BJ (cell line): ENCODE measurements around the gene ZDHHC11. TPM values are rescaled to one million over a fixed set of nuclear protein-coding genes. Genes with fewer than 3 reads are reported as not detected.
A peak's percentile ranks its signal among the peaks of the same experiment; 100 is the strongest.
"Not testable (repeated sequence)": the region's sequence is repeated elsewhere in the genome, so short reads cannot be mapped to it uniquely, and the experiment has no call there.

Experiments used
- CTCF ChIA-PET: fragments of 350-600 bp; formaldehyde crosslinking; extraction: SDS; loops from one replicate; lab custom pipeline; 2021; ENCODE audit warnings: antibody characterized with exemption, inconsistent platforms; lab: Yijun Ruan, JAX
- POLR2A ChIA-PET: fragments of 300-600 bp; sonication (Branson Sonifier 250); formaldehyde crosslinking; extraction: SDS; loops from one replicate; lab custom pipeline; 2021; ENCODE audit warnings: antibody characterized with exemption; lab: Charles Lee
- DNase-seq: peaks from one replicate; pipeline ENCODE4 v3.0.0-alpha.2; 2011; ENCODE audit warnings: low read depth
- H3K27me3 ChIP-seq: 2 replicates; pipeline ENCODE4 v1.6.0; 2011; ENCODE audit warnings: low read length; ENCODE audit not compliant: control insufficient read depth, insufficient read depth
- H3K36me3 ChIP-seq: 2 replicates; pipeline ENCODE4 v1.5.1; 2011; ENCODE audit warnings: low read length; ENCODE audit not compliant: control insufficient read depth, insufficient read depth
- H3K4me3 ChIP-seq: 2 replicates; pipeline ENCODE4 v1.5.1; 2011; ENCODE audit warnings: low read depth, mild to moderate bottlenecking, control low read depth, low read length
- polyA plus RNA-seq: library from polyadenylated mRNA; depleted of rRNA; stranded (reverse); fragments of >200 nt; gene quantifications from 2 replicates; pipeline ENCODE4 v1.2.3, GENCODE V29; 2011
- TF ChIP-seq, protein P1 (sequence below): IDR thresholded peaks from 2 replicates; pipeline ENCODE4 v1.5.1; 2011; ENCODE audit warnings: low read depth, mild to moderate bottlenecking, control low read depth, inconsistent platforms, low read length, moderate library complexity; ENCODE audit not compliant: insufficient read depth

ZDHHC11 gene
- polyA plus RNA-seq, 1 experiment: 0.15 TPM

DNA sequence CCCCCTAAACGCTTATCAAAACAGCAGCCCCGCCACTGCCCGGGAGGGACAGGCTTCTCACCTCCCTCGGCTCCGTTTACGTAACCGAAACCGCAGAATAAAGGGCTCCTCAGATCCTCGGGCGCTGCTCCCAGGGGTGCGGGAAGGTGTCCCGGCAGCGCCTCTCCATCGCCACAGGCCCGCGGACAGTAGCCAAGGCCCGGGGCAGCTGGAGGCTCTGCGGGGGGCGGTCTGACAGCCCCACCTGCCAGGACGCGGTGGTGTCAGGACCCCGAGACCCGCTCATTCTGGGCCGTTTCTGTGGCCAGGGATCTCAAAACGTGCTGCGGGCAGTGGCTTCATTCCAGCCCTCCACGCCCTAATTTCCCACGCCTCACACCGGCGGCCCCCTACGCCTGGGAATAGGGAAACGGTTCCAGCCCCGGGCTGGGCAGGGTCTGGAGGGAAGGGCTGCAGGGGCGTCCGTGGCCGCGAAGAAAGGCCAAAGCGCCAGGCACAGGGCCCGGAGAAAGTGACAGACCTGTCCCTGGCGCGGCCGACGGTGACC lies 66.8 kb downstream of the ZDHHC11 start:
- CTCF ChIA-PET, POLR2A ChIA-PET, H3K27me3 ChIP-seq, DNase-seq, H3K36me3 ChIP-seq: not testable (repeated sequence)
- H3K4me3 ChIP-seq: peak overlapping the region; percentile 19; the same call in 1 of the 2 replicates

DNA sequence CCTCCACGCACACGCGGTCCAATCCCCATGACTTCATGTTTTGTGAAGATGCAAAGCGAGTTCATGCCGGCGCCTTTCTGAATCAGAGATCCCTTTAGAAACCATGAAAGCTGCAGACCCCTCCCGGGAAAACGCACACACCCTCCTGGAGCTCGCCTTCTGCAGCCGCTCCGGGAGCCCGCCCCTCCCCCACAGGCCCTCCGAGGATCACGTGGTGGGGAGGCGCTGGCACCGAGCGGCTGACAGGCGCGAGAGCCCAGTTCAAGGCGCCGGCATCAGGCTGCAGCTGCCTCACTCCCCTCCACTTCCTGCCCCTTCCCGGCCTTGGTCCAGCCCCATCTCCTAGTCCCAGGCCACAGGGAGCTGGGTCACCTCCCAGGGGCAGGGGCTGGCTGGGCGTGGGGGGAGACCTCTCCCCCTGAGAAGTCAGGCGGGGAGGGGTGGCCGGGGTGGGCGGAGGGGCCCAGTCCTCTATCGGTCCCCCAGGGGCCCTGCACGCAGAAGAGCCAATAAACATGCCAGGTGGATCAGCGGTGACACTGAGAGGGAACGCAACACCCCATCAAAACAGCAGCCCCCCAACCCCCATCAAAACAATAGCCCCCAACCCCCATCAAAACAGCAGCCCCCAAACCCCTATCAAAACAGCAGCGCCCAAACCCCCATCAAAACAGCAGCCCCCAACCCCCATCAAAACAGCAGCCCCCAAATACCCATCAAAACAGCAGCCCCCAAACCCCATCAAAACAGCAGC lies 67.6 kb downstream of the ZDHHC11 start:
- CTCF ChIA-PET, H3K36me3 ChIP-seq, POLR2A ChIA-PET, H3K27me3 ChIP-seq, H3K4me3 ChIP-seq, DNase-seq: not testable (repeated sequence)

DNA sequence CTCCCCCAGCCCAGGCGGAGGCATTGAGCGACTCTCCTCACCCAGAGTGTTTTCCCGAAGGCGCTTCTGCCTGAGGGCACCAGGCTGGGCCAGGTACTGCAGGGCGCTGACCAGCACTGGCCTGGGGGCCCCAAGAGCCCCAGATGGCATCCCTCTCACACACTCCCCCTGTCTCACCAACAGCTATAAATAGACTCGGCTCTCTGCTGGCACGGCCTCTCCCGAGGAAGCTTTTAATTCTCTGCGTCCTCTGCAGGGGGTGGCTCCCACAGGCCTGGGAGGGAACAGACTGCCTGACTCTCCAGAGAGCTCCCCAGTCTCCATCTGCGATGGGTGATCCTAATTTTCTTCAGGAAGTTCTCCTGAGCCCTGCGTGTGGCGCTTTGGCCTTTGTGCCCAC lies 68.4 kb downstream of the ZDHHC11 start:
- H3K4me3 ChIP-seq, H3K27me3 ChIP-seq, DNase-seq, CTCF ChIA-PET, H3K36me3 ChIP-seq, POLR2A ChIA-PET: not testable (repeated sequence)

DNA sequence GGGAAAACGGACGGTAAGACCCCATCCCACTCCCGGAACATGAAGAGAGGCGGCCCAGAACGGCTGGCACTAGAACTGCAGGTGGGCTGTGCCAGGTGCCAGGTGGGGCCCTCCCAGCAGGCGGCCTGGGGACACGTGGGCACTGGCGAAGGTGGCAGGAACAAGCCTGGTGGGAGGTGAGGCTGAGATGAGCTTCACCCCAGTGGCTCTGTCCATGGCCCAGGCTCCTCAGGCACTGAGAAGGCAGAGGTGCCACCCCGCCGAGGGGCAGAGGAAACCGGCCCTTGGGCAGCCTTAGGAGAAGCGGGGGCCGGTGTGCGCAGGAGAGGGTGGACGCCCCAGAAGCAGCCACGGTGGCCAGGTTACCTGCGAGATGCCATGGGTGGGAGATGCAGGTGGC lies 70.2 kb downstream of the ZDHHC11 start:
- H3K27me3 ChIP-seq, H3K36me3 ChIP-seq, POLR2A ChIA-PET, H3K4me3 ChIP-seq, DNase-seq, CTCF ChIA-PET: not testable (repeated sequence)

- DNase-seq, H3K27me3 ChIP-seq, POLR2A ChIA-PET, H3K36me3 ChIP-seq, H3K4me3 ChIP-seq, CTCF ChIA-PET: not testable (repeated sequence)
Measured at GRCh38 chr5:778967-779366, 71.8 kb downstream of the ZDHHC11 start.

DNA sequence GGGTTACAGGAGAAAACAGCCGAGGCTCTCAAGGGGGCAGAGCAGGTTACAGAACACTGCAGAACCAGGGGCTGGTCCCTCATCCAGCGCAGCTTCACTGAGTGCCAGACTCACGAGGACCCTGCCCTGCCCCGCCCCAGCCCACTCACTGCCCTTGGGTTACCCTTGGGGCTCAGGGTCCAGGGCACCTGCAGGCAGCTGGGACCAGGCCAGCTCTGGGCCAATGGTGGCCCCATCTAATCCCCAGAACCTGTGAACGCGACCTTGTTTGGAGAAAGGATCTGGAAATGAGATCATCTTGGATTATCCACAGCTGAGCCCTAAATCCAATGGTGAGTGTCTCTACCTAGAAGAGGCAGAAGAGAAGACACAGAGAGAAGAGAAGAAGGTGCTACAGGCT lies 72.4 kb downstream of the ZDHHC11 start:
- H3K36me3 ChIP-seq, DNase-seq, H3K4me3 ChIP-seq, CTCF ChIA-PET, POLR2A ChIA-PET, H3K27me3 ChIP-seq: not testable (repeated sequence)

- Histone ChIP-seq H3K36me3 (no peaks in the 10 kb centered on the region), H3K4me3 (no peak overlapping the region), H3K27me3 (no peaks in the 10 kb centered on the region; the same call in 1 of the 2 replicates)
- CTCF ChIA-PET: no interaction called here
- TF ChIP-seq, protein P1, sequence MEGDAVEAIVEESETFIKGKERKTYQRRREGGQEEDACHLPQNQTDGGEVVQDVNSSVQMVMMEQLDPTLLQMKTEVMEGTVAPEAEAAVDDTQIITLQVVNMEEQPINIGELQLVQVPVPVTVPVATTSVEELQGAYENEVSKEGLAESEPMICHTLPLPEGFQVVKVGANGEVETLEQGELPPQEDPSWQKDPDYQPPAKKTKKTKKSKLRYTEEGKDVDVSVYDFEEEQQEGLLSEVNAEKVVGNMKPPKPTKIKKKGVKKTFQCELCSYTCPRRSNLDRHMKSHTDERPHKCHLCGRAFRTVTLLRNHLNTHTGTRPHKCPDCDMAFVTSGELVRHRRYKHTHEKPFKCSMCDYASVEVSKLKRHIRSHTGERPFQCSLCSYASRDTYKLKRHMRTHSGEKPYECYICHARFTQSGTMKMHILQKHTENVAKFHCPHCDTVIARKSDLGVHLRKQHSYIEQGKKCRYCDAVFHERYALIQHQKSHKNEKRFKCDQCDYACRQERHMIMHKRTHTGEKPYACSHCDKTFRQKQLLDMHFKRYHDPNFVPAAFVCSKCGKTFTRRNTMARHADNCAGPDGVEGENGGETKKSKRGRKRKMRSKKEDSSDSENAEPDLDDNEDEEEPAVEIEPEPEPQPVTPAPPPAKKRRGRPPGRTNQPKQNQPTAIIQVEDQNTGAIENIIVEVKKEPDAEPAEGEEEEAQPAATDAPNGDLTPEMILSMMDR: no peak
- POLR2A ChIA-PET: no interaction called here
- DNase-seq: no peak
Measured at GRCh38 chr5:777756-778161, 73.0 kb downstream of the ZDHHC11 start.

DNA sequence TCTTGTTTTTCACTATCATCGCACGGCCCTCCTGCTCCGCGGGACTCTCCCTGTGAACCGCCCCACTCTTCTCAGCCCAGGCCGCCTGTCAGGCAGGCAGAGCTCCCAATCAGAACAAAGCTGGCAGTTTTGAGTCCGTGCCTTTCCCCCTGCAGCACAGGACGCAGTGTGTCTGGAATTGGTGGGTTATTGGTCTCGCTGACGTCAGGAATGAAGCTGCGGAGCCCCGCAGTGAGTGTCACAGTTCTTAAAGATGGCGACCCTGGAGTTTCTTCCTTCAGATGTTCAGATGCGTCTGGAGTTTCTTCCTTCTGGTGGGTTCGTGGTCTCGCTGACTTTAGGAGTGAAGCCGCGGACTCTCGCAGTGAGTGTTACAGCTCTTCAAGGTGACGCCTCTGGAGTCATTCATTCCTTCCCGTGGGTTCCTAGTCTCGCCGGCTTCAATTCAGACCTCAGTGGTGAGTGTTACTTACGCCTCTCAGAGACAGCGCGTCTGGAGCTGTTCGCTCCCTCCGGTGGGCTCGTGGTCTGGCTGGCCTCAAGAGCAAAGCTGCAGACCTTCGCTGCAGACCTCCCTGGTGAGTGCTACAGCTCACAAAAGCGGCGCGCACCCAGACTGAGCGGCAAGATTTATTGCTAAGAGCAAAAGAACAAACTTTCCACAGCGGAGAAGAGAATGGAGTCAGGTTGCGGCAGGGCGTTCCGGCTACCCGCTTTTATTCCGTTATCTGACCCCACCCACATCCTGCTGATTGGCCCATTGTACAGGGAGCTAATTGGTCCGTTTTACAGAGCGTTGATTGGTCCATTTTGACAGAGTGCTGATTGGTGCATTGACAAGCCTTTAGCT lies 73.7 kb downstream of the ZDHHC11 start:
- no peaks in the 10 kb centered on the region for H3K36me3 ChIP-seq
- ChIA-PET POLR2A (no interaction called here), CTCF (no interaction called here)
- TF ChIP-seq, protein P1: no peak
- H3K27me3 ChIP-seq: no peaks in the 10 kb centered on the region; the same call in 1 of the 2 replicates
- no peak for DNase-seq
- peak overlapping the region; percentile 24 for H3K4me3 ChIP-seq
